CD4-positive, alpha-beta memory T cell (primary cell): ENCODE measurements around the gene KIAA1217. TPM values are rescaled to one million over a fixed set of nuclear protein-coding genes. Genes with fewer than 3 reads are reported as not detected.

Source experiments
- CTCF ChIA-PET: fragments of 350-600 bp; sonication (Branson Sonifier 250); formaldehyde crosslinking; loops from one replicate; lab custom pipeline; 2021; ENCODE audit warnings: inconsistent platforms; ENCODE audit not compliant: partially characterized antibody; lab: Charles Lee
- POLR2A ChIA-PET: fragments of 350-600 bp; sonication (Branson Sonifier 250); formaldehyde crosslinking; loops from one replicate; lab custom pipeline; 2021; ENCODE audit not compliant: partially characterized antibody; lab: Charles Lee
- DNase-seq, 5 donors: peaks; one replicate each; pipeline versions ENCODE4 v3.0.0 to v3.0.0-alpha.2; 2020 to 2022; ENCODE audit warnings: mixed read lengths in 1 of 5
- H3K27ac ChIP-seq: one replicate; pipeline ENCODE4 v1.7.0; 2013; ENCODE audit warnings: low read depth, low read length
- H3K27me3 ChIP-seq: 2 replicates; pipeline ENCODE4 v1.7.0; 2013; ENCODE audit warnings: mild to moderate bottlenecking, low read length, moderate library complexity; ENCODE audit not compliant: insufficient read depth
- H3K36me3 ChIP-seq: 2 replicates; pipeline ENCODE4 v1.7.0; 2013; ENCODE audit warnings: mild to moderate bottlenecking, low read length, moderate library complexity; ENCODE audit not compliant: insufficient read depth
- H3K4me1 ChIP-seq: 2 replicates; pipeline ENCODE4 v1.7.0; 2013; ENCODE audit warnings: mild to moderate bottlenecking, low read length, moderate library complexity; ENCODE audit not compliant: insufficient read depth
- H3K4me3 ChIP-seq, 2 donors: one replicate each; pipeline ENCODE4 v1.7.0; 2013; ENCODE audit warnings: low read length in 2 of 2, mild to moderate bottlenecking in 1 of 2
- H3K9me3 ChIP-seq, 2 donors: one replicate each; pipeline ENCODE4 v1.7.0; 2013; ENCODE audit warnings: low read length in 2 of 2, control low read depth in 1 of 2; ENCODE audit not compliant: control insufficient read depth in 1 of 2
- H3K27ac Mint-ChIP-seq, 7 donors: one replicate each; pipeline ENCODE4 v1.8.0; 2020 to 2021; ENCODE audit warnings: mixed read lengths in 7 of 7, mild to moderate bottlenecking in 6 of 7, inconsistent platforms in 3 of 7, moderate library complexity in 3 of 7
- H3K27me3 Mint-ChIP-seq, 2 donors: one replicate each; pipeline ENCODE4 v1.8.0; 2020 to 2021; ENCODE audit warnings: mixed read lengths in 2 of 2
- H3K36me3 Mint-ChIP-seq, 2 donors: one replicate each; pipeline ENCODE4 v1.8.0; 2020 to 2021; ENCODE audit warnings: mixed read lengths in 2 of 2, inconsistent platforms in 1 of 2, mild to moderate bottlenecking in 1 of 2
- H3K4me1 Mint-ChIP-seq, 4 donors: one replicate each; pipeline ENCODE4 v1.8.0; 2020 to 2021; ENCODE audit warnings: mixed read lengths in 4 of 4, mild to moderate bottlenecking in 1 of 4
- H3K4me3 Mint-ChIP-seq, 8 donors: one replicate each; pipeline ENCODE4 v1.8.0; 2020 to 2021; ENCODE audit warnings: mixed read lengths in 8 of 8, mild to moderate bottlenecking in 7 of 8, moderate library complexity in 6 of 8, inconsistent platforms in 3 of 8
- H3K9me3 Mint-ChIP-seq, 8 donors: one replicate each; pipeline ENCODE4 v1.8.0; 2020 to 2021; ENCODE audit warnings: mixed read lengths in 8 of 8, mild to moderate bottlenecking in 5 of 8, inconsistent platforms in 3 of 8, moderate library complexity in 1 of 8
- intact Hi-C: fragments of 100-400 bp; cut with micrococcal nuclease; formaldehyde crosslinking; loops from one replicate; pipeline ENCODE4 v1.15.1; 2023
- polyA plus RNA-seq, 2 donors: library from polyadenylated mRNA; unstranded; fragments of 300-500 nt; fragmentation: Illumina TruSeq; gene quantifications; one replicate each; pipeline ENCODE4 v1.2.3, GENCODE V29; 2021
- total RNA-seq, 2 experiments: library from RNA; stranded (reverse); gene quantifications; one replicate each; pipeline ENCODE4 v1.2.3, GENCODE V29; 2021

KIAA1217 gene
- total and polyA plus RNA-seq, 4 experiments from 2014 or later: 0.69 to 0.75 (median 0.70) TPM; not detected in 1

DNA sequence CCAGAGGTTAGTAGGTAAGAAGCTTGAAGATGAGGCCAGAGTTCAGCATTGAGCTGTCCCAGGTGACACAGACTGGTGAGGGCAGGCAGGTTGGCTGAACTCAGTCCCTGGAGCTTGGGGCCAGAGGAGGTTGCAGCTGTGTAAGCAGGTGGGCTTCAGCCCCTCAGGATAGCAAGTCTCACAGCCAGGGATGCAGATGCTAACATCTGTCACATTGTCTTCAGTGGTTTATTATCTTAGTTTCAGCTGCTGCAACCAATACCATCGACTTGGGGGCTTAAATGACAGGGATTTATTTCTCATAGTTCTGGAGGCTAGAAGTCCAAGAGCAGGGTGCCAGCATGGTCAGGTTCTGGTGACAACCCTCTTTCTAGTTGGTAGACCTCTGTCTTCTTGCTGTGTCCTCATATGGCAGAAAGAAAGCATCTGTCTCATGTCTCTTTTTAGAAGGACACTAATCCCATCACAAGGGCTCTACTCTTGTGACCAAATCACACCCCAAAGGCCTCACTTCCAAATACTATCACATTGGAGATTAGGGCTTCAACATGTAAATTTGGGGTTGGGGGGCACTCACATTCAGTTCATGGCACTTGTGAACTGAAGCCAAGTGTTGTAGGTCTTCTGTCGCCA lies 146.2 kb downstream of the KIAA1217 start:
- no peak for DNase-seq
- Histone ChIP-seq H3K4me1 (no peaks in the 10 kb centered on the region), H3K27me3 (no peaks in the 10 kb centered on the region), H3K9me3 (no peaks in the 10 kb centered on the region), H3K27ac (no peak overlapping the region), H3K4me3 (no peak overlapping the region), H3K36me3 (no peaks in the 10 kb centered on the region)
- Mint-ChIP-seq H3K27me3 (peaks cover 1 to 5% of the 10 kb centered on the region in 2 donors), H3K9me3 (no peaks in the 10 kb centered on the region), H3K27ac (no peak overlapping the region), H3K4me1 (no peaks in the 10 kb centered on the region), H3K36me3 (no peaks in the 10 kb centered on the region), H3K4me3 (no peak overlapping the region)
- POLR2A ChIA-PET: no interaction called here
- CTCF ChIA-PET: interaction anchor here (0.6 kb wide), 1 partner anchor 194 kb away, joined by 3 read pairs; no protein-coding TSS in a partner anchor
- intact Hi-C loops: no loop called here

DNA sequence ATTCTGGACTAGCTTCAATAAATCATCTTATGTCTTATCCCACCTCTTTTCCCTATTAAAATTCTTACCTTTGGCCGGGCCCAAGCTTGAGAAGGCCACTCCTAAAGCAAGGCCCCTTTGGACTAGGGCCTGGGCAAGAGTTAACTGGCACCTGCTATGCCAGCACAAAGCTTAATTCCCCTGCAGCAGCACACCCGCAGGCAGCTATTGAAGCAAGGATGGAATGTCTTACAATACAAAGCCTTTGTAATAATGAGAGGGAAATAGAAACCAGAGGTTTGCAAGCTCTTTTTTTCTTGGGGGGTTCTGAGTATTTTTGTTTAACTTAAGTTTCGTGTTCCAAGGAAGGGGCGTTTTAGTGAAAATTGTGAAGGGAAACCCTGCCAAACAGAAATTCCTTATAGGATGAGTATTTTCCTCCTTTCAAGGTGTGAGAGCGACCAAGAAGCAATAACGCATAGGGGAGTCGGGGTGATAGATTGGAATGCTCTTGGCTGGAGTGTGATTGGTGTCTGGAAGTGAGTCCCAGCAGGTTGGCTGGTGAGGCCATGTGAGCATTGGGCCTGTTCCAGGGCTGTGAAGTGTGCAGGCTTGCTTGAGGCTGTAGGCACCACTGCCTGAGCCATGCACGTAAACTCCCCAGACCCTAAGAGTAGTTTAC lies 148.5 kb downstream of the KIAA1217 start:
- peaks cover 0 to under 1% of the 10 kb centered on the region in 2 donors for H3K27me3 Mint-ChIP-seq
- no peak for DNase-seq
- no peaks in the 10 kb centered on the region for H3K9me3 Mint-ChIP-seq
- H3K27me3 ChIP-seq: no peaks in the 10 kb centered on the region
- ChIA-PET POLR2A (no interaction called here), CTCF (no interaction called here)
- H3K4me3 ChIP-seq: no peak overlapping the region
- no peaks in the 10 kb centered on the region for H3K4me1 ChIP-seq
- H3K27ac ChIP-seq: no peak overlapping the region
- H3K4me3 Mint-ChIP-seq: no peak overlapping the region
- no peaks in the 10 kb centered on the region for H3K36me3 ChIP-seq
- no peaks in the 10 kb centered on the region for H3K4me1 Mint-ChIP-seq
- H3K27ac Mint-ChIP-seq: peak overlapping the region in 1 of 7 donors; percentile 73
- H3K36me3 Mint-ChIP-seq: no peaks in the 10 kb centered on the region
- intact Hi-C loops: no loop called here
- H3K9me3 ChIP-seq: no peaks in the 10 kb centered on the region

DNA sequence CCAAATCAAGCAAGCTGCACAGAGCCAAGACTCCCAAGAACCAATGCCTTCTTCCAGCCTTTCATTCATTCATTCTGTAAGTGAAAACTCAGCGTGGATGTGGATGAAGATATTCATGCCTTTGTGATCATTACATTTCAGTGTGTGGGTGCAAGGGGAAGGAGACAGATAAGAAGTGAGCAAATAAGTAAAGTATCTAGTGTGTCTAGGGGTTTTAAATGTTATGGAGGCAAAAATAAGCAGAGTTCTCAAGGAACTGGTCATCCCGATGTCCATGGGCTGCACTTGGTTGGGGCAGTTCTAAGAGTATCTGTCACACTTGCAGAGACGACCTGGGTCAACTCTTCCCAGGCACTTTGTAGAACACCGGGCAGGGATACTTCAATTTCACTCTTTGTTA lies 149.1 kb downstream of the KIAA1217 start:
- no peaks in the 10 kb centered on the region for H3K4me1 Mint-ChIP-seq
- intact Hi-C loops: no loop called here
- H3K36me3 Mint-ChIP-seq: no peaks in the 10 kb centered on the region
- Histone ChIP-seq H3K36me3 (no peaks in the 10 kb centered on the region), H3K4me3 (no peak overlapping the region), H3K9me3 (no peaks in the 10 kb centered on the region), H3K27ac (no peak overlapping the region), H3K4me1 (no peaks in the 10 kb centered on the region), H3K27me3 (no peaks in the 10 kb centered on the region)
- H3K9me3 Mint-ChIP-seq: no peaks in the 10 kb centered on the region
- DNase-seq: no peak
- no peak overlapping the region for H3K27ac Mint-ChIP-seq
- no peaks in the 10 kb centered on the region for H3K27me3 Mint-ChIP-seq
- H3K4me3 Mint-ChIP-seq: no peak overlapping the region
- CTCF ChIA-PET: no interaction called here
- POLR2A ChIA-PET: no interaction called here

DNA sequence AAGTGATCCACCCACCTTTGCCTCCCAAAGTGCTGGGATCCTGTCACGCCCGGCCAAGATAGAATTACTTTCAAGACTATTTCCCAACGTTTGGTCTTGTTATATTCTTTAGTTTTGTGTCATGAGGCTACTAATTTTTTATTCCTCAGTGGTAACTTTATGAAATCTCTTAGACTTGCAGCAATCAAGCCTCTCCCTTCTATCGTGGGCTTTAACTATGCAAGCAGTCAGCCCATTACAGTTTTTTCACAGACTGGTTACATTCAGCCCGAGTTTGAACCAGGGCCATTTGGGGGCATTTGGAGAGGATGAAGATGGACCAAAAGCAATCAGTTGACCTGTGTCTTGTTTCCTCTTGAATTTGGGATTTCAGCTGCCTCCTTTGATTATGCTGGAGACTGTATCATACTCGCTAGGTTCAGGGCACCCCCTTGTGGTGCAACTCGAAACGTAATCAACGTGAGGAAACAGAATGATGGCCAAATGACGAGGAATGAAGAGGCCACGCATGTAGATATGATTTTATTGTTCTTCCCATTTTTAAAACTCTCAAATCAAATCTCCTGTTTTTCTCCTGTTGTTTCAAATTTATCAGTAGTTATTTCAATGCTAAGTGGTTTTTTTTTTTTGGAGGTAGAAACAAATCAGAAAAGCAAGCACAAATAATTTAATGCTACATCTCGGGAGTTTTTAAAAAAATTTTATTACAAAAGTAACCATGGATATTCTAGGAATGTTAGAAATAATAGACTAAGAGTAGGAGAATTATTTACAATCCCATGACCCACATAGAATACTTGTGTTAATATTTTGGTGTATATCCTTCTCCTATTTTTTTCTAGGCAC lies 151.6 kb downstream of the KIAA1217 start:
- intact Hi-C loops: no loop called here
- Mint-ChIP-seq H3K9me3 (no peaks in the 10 kb centered on the region), H3K27me3 (peaks cover 1 to 2% of the 10 kb centered on the region in 2 donors), H3K4me3 (no peak overlapping the region), H3K4me1 (no peaks in the 10 kb centered on the region), H3K36me3 (no peaks in the 10 kb centered on the region), H3K27ac (no peak overlapping the region)
- ChIA-PET CTCF (no interaction called here), POLR2A (no interaction called here)
- no peak overlapping the region for H3K27ac ChIP-seq
- no peak overlapping the region for H3K4me3 ChIP-seq
- no peaks in the 10 kb centered on the region for H3K36me3 ChIP-seq
- H3K27me3 ChIP-seq: no peaks in the 10 kb centered on the region
- H3K4me1 ChIP-seq: no peaks in the 10 kb centered on the region
- no peaks in the 10 kb centered on the region for H3K9me3 ChIP-seq
- no peak for DNase-seq

DNA sequence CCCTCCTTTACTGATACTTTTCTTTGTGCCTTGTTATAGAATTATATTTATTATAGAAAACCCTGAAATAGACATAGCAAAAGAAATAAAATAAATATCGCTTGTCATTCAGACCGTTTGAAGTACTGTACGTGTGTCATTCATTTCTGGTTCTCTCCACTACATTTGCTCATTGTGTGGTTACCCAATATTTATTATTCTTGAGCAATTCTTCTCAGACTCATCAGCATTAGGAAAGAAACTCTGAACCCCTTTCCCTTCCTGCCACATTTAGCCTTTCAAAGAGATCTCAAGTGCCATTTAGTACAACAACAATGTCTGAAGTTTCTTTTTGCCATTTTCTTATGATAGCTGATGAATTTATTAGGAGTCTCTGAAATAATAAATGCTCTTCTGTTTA lies 154.1 kb downstream of the KIAA1217 start:
- Histone ChIP-seq H3K4me1 (no peaks in the 10 kb centered on the region), H3K36me3 (no peaks in the 10 kb centered on the region), H3K4me3 (no peak overlapping the region), H3K9me3 (no peaks in the 10 kb centered on the region), H3K27me3 (no peaks in the 10 kb centered on the region), H3K27ac (no peak overlapping the region)
- Mint-ChIP-seq H3K4me1 (no peaks in the 10 kb centered on the region), H3K27me3 (peaks cover 1 to 2% of the 10 kb centered on the region in 2 donors), H3K9me3 (no peaks in the 10 kb centered on the region), H3K4me3 (no peak overlapping the region), H3K27ac (no peak overlapping the region), H3K36me3 (no peaks in the 10 kb centered on the region)
- POLR2A ChIA-PET: no interaction called here
- CTCF ChIA-PET: no interaction called here
- intact Hi-C loops: no loop called here
- no peak for DNase-seq

DNA sequence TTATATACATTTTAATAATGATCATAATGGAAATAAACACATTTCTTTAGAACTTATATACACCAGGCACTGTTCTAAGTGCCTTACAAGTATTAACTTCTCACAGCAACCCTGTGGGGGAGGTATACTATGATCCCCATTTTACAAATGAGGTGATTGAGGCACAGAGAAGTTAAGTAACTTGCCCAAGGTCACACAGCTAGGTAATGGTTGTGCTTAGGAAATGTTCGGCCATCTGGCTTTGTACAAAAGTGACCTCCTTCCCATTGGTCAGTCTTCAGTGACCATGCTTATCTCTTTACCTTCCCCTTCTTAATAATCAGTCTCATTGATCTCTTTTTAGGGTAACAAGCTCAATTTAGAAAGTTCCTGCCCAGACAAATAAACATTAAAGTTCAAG lies 158.8 kb downstream of the KIAA1217 start:
- no peak for DNase-seq
- Histone ChIP-seq H3K36me3 (no peaks in the 10 kb centered on the region), H3K27me3 (no peaks in the 10 kb centered on the region), H3K4me3 (no peak overlapping the region), H3K27ac (no peak overlapping the region), H3K9me3 (no peaks in the 10 kb centered on the region), H3K4me1 (no peaks in the 10 kb centered on the region)
- intact Hi-C loops: no loop called here
- Mint-ChIP-seq H3K27ac (no peak overlapping the region), H3K36me3 (no peaks in the 10 kb centered on the region), H3K4me3 (no peak overlapping the region), H3K27me3 (peaks cover 1 to 4% of the 10 kb centered on the region in 2 donors), H3K4me1 (no peaks in the 10 kb centered on the region), H3K9me3 (peaks cover 0 to 4% (median 0%) of the 10 kb centered on the region in 8 donors)
- CTCF ChIA-PET: interaction anchor here (0.8 kb wide), 1 partner anchor 8 kb away, joined by 3 read pairs; no protein-coding TSS in a partner anchor
- POLR2A ChIA-PET: no interaction called here

DNA sequence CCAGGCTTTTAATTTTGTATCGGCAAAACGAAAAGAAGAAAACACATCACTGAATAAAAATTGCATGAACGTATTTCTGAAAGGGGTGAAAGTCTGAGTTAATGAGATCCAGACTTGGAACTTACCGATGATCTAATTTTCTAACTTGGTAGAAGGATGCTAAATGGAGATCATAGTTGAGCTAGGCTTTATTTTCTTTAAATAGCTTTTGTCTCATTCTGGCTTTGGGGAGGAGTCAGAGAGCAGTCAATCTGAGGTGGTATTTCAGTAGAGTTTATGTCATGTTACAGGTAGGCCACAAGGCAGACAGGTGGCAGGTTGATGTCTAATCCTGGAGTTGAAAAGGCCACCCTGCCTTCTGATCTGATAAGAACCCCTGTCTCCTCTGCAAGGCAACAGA lies 161.9 kb downstream of the KIAA1217 start:
- H3K4me1 Mint-ChIP-seq: no peaks in the 10 kb centered on the region
- intact Hi-C loops: no loop called here
- POLR2A ChIA-PET: interaction anchor here (0.6 kb wide), 1 partner anchor 1077 kb away, joined by 3 read pairs; no protein-coding TSS in a partner anchor
- H3K4me3 ChIP-seq: no peak overlapping the region
- no peaks in the 10 kb centered on the region for H3K9me3 ChIP-seq
- H3K36me3 Mint-ChIP-seq: no peaks in the 10 kb centered on the region
- peaks cover 0 to 2% of the 10 kb centered on the region in 2 donors for H3K27me3 Mint-ChIP-seq
- CTCF ChIA-PET: no interaction called here
- H3K27ac ChIP-seq: no peak overlapping the region
- no peaks in the 10 kb centered on the region for H3K4me1 ChIP-seq
- no peak for DNase-seq
- H3K27me3 ChIP-seq: no peaks in the 10 kb centered on the region
- H3K36me3 ChIP-seq: no peaks in the 10 kb centered on the region
- H3K4me3 Mint-ChIP-seq: no peak overlapping the region
- H3K9me3 Mint-ChIP-seq: peaks cover 0 to 4% (median 0%) of the 10 kb centered on the region in 8 donors
- no peak overlapping the region for H3K27ac Mint-ChIP-seq
